PC-3 (cell line): Measurements from ENCODE around the gene RPL29.

Experiments
- EZH2 ChIP-seq: fragments of 300-600 bp; sonication (generic); IDR thresholded peaks from one replicate; pipeline ENCODE4 v1.6.1; 2017; ENCODE audit warnings: antibody characterized with exemption, mild to moderate bottlenecking, low read length; ENCODE audit not compliant: unreplicated experiment
- EZH2phosphoT487 ChIP-seq: fragments of 300-600 bp; sonication (generic); IDR thresholded peaks from 2 replicates; pipeline ENCODE4 v1.6.1; 2018; ENCODE audit warnings: mild to moderate bottlenecking, antibody characterized with exemption, low read length, borderline replicate concordance
- TF ChIP-seq, protein P1 (sequence below): fragments of 300-600 bp; sonication (generic); conservative IDR thresholded peaks from 2 replicates; pipeline ENCODE4 v1.5.1; 2017; ENCODE audit warnings: antibody characterized with exemption, low read depth, mild to moderate bottlenecking, low read length

DNA sequence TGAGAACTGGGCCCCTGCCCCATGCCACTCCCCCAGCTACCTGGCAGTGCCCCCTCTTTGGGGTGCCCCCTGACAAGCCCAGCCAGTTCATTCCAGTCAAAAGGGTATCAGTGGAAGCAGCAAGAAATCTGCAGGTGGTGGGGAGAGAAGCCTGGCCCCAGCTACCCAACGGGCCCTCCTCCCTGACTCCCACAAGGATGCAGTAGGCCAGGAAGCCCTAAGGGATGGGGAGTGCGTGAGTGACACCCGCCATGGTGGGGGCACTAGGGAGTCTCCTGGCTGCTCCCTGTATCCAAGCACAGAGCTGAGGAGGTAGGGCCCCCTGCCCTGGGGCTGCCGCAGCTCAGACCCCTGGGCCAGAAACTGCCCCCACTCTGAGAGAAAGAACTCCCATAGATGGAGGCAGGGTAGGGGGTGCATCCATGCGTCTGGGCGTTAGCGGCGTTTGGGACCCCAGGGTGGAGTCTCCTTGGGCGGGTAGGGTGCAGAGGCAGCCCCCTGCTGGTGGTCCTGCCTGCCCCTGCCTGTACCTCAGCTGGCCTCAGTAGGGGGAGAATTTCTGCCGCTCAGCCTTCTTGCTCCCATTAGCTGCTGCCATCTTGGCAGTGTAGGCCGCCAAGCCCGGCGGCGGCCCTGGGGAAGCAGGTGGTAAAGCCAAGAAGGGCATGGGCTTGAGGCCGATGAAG is 38.0 kb downstream of the RPL29 start:
- TF ChIP-seq, protein P1, sequence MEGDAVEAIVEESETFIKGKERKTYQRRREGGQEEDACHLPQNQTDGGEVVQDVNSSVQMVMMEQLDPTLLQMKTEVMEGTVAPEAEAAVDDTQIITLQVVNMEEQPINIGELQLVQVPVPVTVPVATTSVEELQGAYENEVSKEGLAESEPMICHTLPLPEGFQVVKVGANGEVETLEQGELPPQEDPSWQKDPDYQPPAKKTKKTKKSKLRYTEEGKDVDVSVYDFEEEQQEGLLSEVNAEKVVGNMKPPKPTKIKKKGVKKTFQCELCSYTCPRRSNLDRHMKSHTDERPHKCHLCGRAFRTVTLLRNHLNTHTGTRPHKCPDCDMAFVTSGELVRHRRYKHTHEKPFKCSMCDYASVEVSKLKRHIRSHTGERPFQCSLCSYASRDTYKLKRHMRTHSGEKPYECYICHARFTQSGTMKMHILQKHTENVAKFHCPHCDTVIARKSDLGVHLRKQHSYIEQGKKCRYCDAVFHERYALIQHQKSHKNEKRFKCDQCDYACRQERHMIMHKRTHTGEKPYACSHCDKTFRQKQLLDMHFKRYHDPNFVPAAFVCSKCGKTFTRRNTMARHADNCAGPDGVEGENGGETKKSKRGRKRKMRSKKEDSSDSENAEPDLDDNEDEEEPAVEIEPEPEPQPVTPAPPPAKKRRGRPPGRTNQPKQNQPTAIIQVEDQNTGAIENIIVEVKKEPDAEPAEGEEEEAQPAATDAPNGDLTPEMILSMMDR, result no peak
- no peak for TF ChIP-seq EZH2
- TF ChIP-seq EZH2phosphoT487, result no peak
